BJ (cell line): ENCODE measurements around the gene CTNNBIP1. TPM values are rescaled to one million over a fixed set of nuclear protein-coding genes. Genes with fewer than 3 reads are reported as not detected.
"Not testable (repeated sequence)": the region's sequence is repeated elsewhere in the genome, so short reads cannot be mapped to it uniquely, and the experiment has no call there.

Source experiments
- CTCF ChIA-PET: fragments of 350-600 bp; formaldehyde crosslinking; extraction: SDS; loops from one replicate; lab custom pipeline; 2021; ENCODE audit warnings: antibody characterized with exemption, inconsistent platforms; lab: Yijun Ruan, JAX
- POLR2A ChIA-PET: fragments of 300-600 bp; sonication (Branson Sonifier 250); formaldehyde crosslinking; extraction: SDS; loops from one replicate; lab custom pipeline; 2021; ENCODE audit warnings: antibody characterized with exemption; lab: Charles Lee
- DNase-seq: peaks from one replicate; pipeline ENCODE4 v3.0.0-alpha.2; 2011; ENCODE audit warnings: low read depth
- H3K27me3 ChIP-seq: 2 replicates; pipeline ENCODE4 v1.6.0; 2011; ENCODE audit warnings: low read length; ENCODE audit not compliant: control insufficient read depth, insufficient read depth
- H3K36me3 ChIP-seq: 2 replicates; pipeline ENCODE4 v1.5.1; 2011; ENCODE audit warnings: low read length; ENCODE audit not compliant: control insufficient read depth, insufficient read depth
- H3K4me3 ChIP-seq: 2 replicates; pipeline ENCODE4 v1.5.1; 2011; ENCODE audit warnings: low read depth, mild to moderate bottlenecking, control low read depth, low read length
- polyA plus RNA-seq: library from polyadenylated mRNA; depleted of rRNA; stranded (reverse); fragments of >200 nt; gene quantifications from 2 replicates; pipeline ENCODE4 v1.2.3, GENCODE V29; 2011
- TF ChIP-seq, protein P1 (sequence below): IDR thresholded peaks from 2 replicates; pipeline ENCODE4 v1.5.1; 2011; ENCODE audit warnings: low read depth, mild to moderate bottlenecking, control low read depth, inconsistent platforms, low read length, moderate library complexity; ENCODE audit not compliant: insufficient read depth

Gene CTNNBIP1
- polyA plus RNA-seq, 1 experiment: 25.5 TPM

DNA sequence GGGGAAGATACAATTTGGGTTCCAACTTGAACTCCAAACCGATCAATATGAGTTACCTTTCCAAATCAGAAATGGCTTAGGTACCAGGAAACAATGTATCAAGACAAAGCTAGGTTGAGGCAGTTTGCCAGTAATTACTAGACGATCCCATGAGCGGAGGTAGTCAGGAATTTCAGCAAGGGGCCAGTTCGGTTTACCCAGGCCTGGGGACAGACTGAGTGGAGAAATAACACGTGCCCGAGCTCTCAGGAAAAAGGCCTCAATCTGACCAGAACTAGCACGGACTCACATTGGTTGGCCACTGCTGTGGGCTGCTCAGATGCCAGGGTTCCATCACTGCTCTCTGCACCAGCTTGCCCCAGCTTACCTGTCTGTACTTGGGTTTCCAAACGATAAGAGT lies 101.6 kb downstream of the CTNNBIP1 start:
- CTCF ChIA-PET: no interaction called here
- no peak for DNase-seq
- POLR2A ChIA-PET: no interaction called here
- Histone ChIP-seq H3K4me3 (no peak overlapping the region), H3K36me3 (no peaks in the 10 kb centered on the region), H3K27me3 (no peaks in the 10 kb centered on the region)
- TF ChIP-seq, protein P1, sequence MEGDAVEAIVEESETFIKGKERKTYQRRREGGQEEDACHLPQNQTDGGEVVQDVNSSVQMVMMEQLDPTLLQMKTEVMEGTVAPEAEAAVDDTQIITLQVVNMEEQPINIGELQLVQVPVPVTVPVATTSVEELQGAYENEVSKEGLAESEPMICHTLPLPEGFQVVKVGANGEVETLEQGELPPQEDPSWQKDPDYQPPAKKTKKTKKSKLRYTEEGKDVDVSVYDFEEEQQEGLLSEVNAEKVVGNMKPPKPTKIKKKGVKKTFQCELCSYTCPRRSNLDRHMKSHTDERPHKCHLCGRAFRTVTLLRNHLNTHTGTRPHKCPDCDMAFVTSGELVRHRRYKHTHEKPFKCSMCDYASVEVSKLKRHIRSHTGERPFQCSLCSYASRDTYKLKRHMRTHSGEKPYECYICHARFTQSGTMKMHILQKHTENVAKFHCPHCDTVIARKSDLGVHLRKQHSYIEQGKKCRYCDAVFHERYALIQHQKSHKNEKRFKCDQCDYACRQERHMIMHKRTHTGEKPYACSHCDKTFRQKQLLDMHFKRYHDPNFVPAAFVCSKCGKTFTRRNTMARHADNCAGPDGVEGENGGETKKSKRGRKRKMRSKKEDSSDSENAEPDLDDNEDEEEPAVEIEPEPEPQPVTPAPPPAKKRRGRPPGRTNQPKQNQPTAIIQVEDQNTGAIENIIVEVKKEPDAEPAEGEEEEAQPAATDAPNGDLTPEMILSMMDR: no peak

DNA sequence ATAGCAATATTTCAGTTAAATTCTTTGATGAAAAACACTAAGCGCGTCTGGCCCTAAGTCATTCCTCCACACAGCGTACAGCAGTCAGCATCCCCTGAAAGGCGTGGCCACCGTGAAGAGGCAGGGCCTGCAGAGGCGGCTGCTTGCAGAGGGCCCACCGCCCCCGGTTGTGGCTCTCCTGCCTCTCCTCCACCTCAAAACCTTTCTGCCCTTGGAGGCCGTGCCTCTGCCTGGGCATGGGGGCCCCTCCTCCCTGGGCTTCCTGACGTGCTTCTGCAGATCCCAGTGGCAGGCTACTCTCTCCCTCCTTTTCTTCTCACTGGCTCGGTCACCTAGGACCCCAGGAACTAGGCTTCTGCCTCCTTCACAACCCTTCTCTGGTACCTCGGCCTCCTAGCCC lies 102.5 kb downstream of the CTNNBIP1 start:
- no peaks in the 10 kb centered on the region for H3K36me3 ChIP-seq

GRCh38 chr1:9805972-9806371 lies 104.1 kb downstream of the CTNNBIP1 start:
- POLR2A ChIA-PET, H3K36me3 ChIP-seq, H3K27me3 ChIP-seq, DNase-seq, H3K4me3 ChIP-seq: not testable (repeated sequence)
- CTCF ChIA-PET: interaction anchor here (0.6 kb wide), 1 partner anchor 179 kb away, joined by 3 read pairs; no protein-coding TSS in a partner anchor

More for the DNA sequence above, 102.5 kb downstream of the CTNNBIP1 start:
- ChIA-PET CTCF (no interaction called here), POLR2A (no interaction called here)
- Histone ChIP-seq H3K27me3 (no peaks in the 10 kb centered on the region), H3K4me3 (no peak overlapping the region)
- no peak for DNase-seq
- TF ChIP-seq, protein P1: no peak

- H3K36me3 ChIP-seq: no peaks in the 10 kb centered on the region
- DNase-seq: no peak
- ChIA-PET CTCF (interaction anchor here (0.9 to 1.0 kb wide), 3 partner anchors 26 to 79 kb away, joined by 3 to 4 read pairs (median 3); no protein-coding TSS in a partner anchor), POLR2A (no interaction called here)
- no peak overlapping the region for H3K4me3 ChIP-seq
- TF ChIP-seq, protein P1: no peak
- no peaks in the 10 kb centered on the region for H3K27me3 ChIP-seq
Observed at GRCh38 chr1:9805006-9805508, 105.0 kb downstream of the CTNNBIP1 start.

DNA sequence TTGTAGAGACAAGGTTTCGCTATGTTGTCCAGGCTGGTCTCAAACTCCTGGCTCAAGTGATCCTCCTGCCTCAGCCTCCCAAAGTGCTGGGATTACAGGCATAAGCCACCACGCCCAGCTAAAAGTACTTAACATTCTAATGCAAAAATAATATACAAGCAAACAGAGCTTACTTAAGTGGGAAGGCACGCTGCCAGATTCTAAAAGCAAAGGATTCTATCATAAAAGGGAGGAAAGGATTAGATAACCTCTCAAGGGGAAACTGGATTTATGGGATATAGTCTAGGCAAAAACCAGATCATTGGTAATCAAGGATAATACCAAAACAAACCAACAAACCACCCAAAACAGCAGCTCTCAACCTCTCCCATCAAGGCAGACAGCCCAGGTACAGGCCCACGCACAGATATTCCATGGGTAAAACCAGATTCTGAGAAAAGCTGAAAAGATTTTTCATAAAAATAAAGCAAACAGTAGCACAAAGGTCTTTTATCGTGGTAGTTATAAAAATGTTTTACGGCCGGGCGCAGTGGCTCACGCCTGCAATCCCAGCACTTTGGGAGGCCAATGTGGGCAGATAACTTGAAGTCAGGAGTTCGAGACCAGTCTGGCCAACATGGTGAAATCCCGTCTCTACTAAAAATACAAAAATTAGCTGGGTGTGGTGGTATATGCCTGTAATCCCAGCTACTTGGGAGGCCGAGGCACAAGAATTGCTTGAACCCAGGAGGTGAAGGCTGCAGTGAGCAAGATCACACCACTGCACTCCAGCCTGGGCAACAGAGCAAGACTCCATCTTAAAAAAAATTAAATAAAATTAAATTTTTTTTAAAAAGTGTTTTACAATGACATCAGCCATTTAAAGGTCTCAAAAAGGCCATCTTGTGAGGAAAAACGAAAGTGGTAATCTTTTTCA lies 106.8 kb downstream of the CTNNBIP1 start:
- H3K27me3 ChIP-seq, DNase-seq, H3K4me3 ChIP-seq, POLR2A ChIA-PET, H3K36me3 ChIP-seq: not testable (repeated sequence)
- CTCF ChIA-PET: interaction anchor here (0.7 to 1.2 kb wide), 6 partner anchors 9 to 24 kb away, joined by 3 to 5 read pairs (median 3); no protein-coding TSS in a partner anchor

DNA sequence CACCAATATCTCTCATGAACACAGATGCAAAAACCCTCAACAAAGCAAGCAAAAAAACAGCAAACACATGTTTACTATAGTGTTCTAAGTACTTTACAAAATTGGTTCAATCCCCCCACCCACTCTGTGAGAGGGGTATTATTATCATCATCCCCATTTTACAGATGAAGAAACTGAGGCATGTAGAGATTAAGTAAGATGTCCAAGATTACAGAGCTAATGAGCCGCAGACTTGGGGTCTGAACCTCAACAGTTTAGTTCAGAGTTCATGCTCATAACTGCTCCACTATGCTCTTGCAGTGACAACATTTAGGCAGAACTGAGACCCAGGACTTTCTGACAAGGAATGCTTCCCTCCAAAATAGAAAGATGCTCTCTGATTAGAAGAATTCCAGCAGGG lies 108.2 kb downstream of the CTNNBIP1 start:
- DNase-seq: no peak
- POLR2A ChIA-PET: interaction anchor here (0.5 kb wide), 1 partner anchor 17 kb away, joined by 3 read pairs; no protein-coding TSS in a partner anchor
- TF ChIP-seq, protein P1: no peak
- CTCF ChIA-PET: no interaction called here
- H3K36me3 ChIP-seq: no peaks in the 10 kb centered on the region
- H3K4me3 ChIP-seq: no peak overlapping the region
- H3K27me3 ChIP-seq: no peaks in the 10 kb centered on the region
